GM23248 (cell line): ENCODE data around the gene TJP3.

Experiments
- EZH2 ChIP-seq: fragments of 200-600 bp; sonication (generic); IDR thresholded peaks from 2 replicates; pipeline ENCODE4 v1.6.1; 2018; ENCODE audit warnings: antibody characterized with exemption, mild to moderate bottlenecking; ENCODE audit not compliant: insufficient read depth, poor library complexity, severe bottlenecking
- EZH2phosphoT487 ChIP-seq: fragments of 200-600 bp; sonication (generic); IDR thresholded peaks from 2 replicates; pipeline ENCODE4 v1.6.1; 2018; ENCODE audit warnings: antibody characterized with exemption, moderate library complexity, mild to moderate bottlenecking, low read depth; ENCODE audit not compliant: insufficient read depth

- TF ChIP-seq EZH2 (no peak), EZH2phosphoT487 (no peak)
Observed at GRCh38 chr19:3669947-3670795, 38.0 kb upstream of the TJP3 start.
